HCEC 1CT (cell line): ENCODE results near the gene RABL2B.
"Not testable (repeated sequence)": the region's sequence is repeated elsewhere in the genome, so short reads cannot be mapped to it uniquely, and the experiment has no call there.

ENCODE experiments used
- DNase-seq: peaks from one replicate; pipeline ENCODE4 v3.0.0-alpha.2; 2017

The RABL2B gene

GRCh38 chr22:50783033-50783879 is at the start of gene RABL2B:
Gene RABL2B (minus strand): TSS chr22:50783636. CDS start chr22:50782294, 1,342 bp downstream.
- peak; percentile 82 for DNase-seq

GRCh38 chr22:50786936-50787335 is 3.5 kb upstream of the RABL2B start:
- DNase-seq = not testable (repeated sequence)

GRCh38 chr22:50785289-50785688 is 1.9 kb upstream of the RABL2B start:
- not testable (repeated sequence) for DNase-seq

GRCh38 chr22:50783880-50784276 is 442 bp upstream of the RABL2B start:
- not testable (repeated sequence) for DNase-seq

GRCh38 chr22:50782253-50782652 is 1.2 kb downstream of the RABL2B start:
- DNase-seq = not testable (repeated sequence)

- not testable (repeated sequence) for DNase-seq
Observed at GRCh38 chr22:50780244-50780643, 3.2 kb downstream of the RABL2B start.

- DNase-seq = not testable (repeated sequence)
Observed at GRCh38 chr22:50777631-50778030, 5.8 kb downstream of the RABL2B start.

GRCh38 chr22:50775132-50775531 is 8.3 kb downstream of the RABL2B start:
- peak; percentile 13 for DNase-seq

GRCh38 chr22:50764288-50764687 is 19.1 kb downstream of the RABL2B start:
- DNase-seq = not testable (repeated sequence)

GRCh38 chr22:50761829-50762228 is 21.6 kb downstream of the RABL2B start:
- DNase-seq = not testable (repeated sequence)

- peak; percentile 78 for DNase-seq
Observed at GRCh38 chr22:50759597-50760341, 23.7 kb downstream of the RABL2B start.

- DNase-seq = peak; percentile 30
Observed at GRCh38 chr22:50756949-50757491, 26.4 kb downstream of the RABL2B start.

GRCh38 chr22:50756406-50756805 is 27.0 kb downstream of the RABL2B start:
- DNase-seq = not testable (repeated sequence)

- not testable (repeated sequence) for DNase-seq
Observed at GRCh38 chr22:50755251-50755650, 28.2 kb downstream of the RABL2B start.

GRCh38 chr22:50749302-50750074 is 33.9 kb downstream of the RABL2B start:
- DNase-seq = not testable (repeated sequence)

- DNase-seq = not testable (repeated sequence)
Observed at GRCh38 chr22:50748630-50749029, 34.8 kb downstream of the RABL2B start.

GRCh38 chr22:50747521-50747920 is 35.9 kb downstream of the RABL2B start:
- DNase-seq = not testable (repeated sequence)

- DNase-seq = not testable (repeated sequence)
Observed at GRCh38 chr22:50744424-50744823, 39.0 kb downstream of the RABL2B start.

- DNase-seq = not testable (repeated sequence)
Observed at GRCh38 chr22:50740714-50741113, 42.7 kb downstream of the RABL2B start.

- no peak for DNase-seq
Observed at GRCh38 chr22:50739894-50740293, 43.5 kb downstream of the RABL2B start.

- DNase-seq = no peak
Observed at GRCh38 chr22:50739279-50739691, 44.2 kb downstream of the RABL2B start.

GRCh38 chr22:50738649-50739227 is 44.7 kb downstream of the RABL2B start:
- DNase-seq = no peak
